Fibroblast of lung (primary cell): ENCODE measurements around the gene HPSE2. TPM values are rescaled to one million over a fixed set of nuclear protein-coding genes. Genes with fewer than 3 reads are reported as not detected.

Experiments
- DNase-seq, 2 donors: peaks; one replicate each; pipeline versions ENCODE4 v3.0.0 to v3.0.0-alpha.2; 2010; ENCODE audit warnings: low read depth in 2 of 2
- H2AFZ ChIP-seq: 2 replicates; pipeline ENCODE4 v1.5.1; 2012; ENCODE audit warnings: low read length, control low read depth, inconsistent platforms
- H3K27ac ChIP-seq: 2 replicates; pipeline ENCODE4 v1.5.1; 2011; ENCODE audit warnings: low read length, control low read depth; ENCODE audit not compliant: insufficient read depth
- H3K27me3 ChIP-seq: 2 replicates; pipeline ENCODE4 v1.5.1; 2011; ENCODE audit warnings: mild to moderate bottlenecking, low read length; ENCODE audit not compliant: control insufficient read depth, insufficient read depth
- H3K36me3 ChIP-seq: 2 replicates; pipeline ENCODE4 v1.5.1; 2011; ENCODE audit warnings: low read length; ENCODE audit not compliant: control insufficient read depth, insufficient read depth
- H3K4me1 ChIP-seq: 2 replicates; pipeline ENCODE4 v1.5.1; 2011; ENCODE audit warnings: low read length; ENCODE audit not compliant: control insufficient read depth, insufficient read depth; ENCODE audit errors: extremely low read depth
- H3K4me2 ChIP-seq: 2 replicates; pipeline ENCODE4 v1.5.1; 2011; ENCODE audit warnings: low read length, control low read depth; ENCODE audit not compliant: insufficient read depth; ENCODE audit errors: extremely low read depth
- H3K4me3 ChIP-seq, 4 experiments: fragments of 200-600 bp in 1 of 4; sonication (generic) in 1 of 4; replicated peaks in 1 of 4; 2 replicates each; pipeline ENCODE4 v1.5.1; 2011 to 2016; ENCODE audit warnings: low read length in 4 of 4, low read depth in 3 of 4, mild to moderate bottlenecking in 3 of 4, control low read depth in 2 of 4, inconsistent platforms in 1 of 4, mixed read lengths in 1 of 4; ENCODE audit not compliant: insufficient read depth in 1 of 4; ENCODE audit errors: control extremely low read depth in 1 of 4
- H3K79me2 ChIP-seq: 2 replicates; pipeline ENCODE4 v1.5.1; 2012; ENCODE audit warnings: mild to moderate bottlenecking, low read length, inconsistent platforms; ENCODE audit not compliant: control insufficient read depth, insufficient read depth
- H3K9ac ChIP-seq: 2 replicates; pipeline ENCODE4 v1.5.1; 2011; ENCODE audit warnings: mild to moderate bottlenecking, low read length, control low read depth; ENCODE audit not compliant: insufficient read depth
- H3K9me3 ChIP-seq: 2 replicates; pipeline ENCODE4 v1.5.1; 2012; ENCODE audit warnings: low read depth, low read length; ENCODE audit not compliant: control insufficient read depth, insufficient read depth
- H4K20me1 ChIP-seq: 2 replicates; pipeline ENCODE4 v1.5.1; 2011; ENCODE audit warnings: low read length; ENCODE audit not compliant: control insufficient read depth, insufficient read depth; ENCODE audit errors: extremely low read depth
- CTCF ChIP-seq, 2 donors: IDR thresholded peaks in 1 of 2; conservative IDR thresholded peaks in 1 of 2; 1 replicate in 1 of 2; 2 replicates in 1 of 2; pipeline ENCODE4 v1.5.1; 2011 to 2012; ENCODE audit warnings: low read length in 2 of 2, control low read depth in 1 of 2, inconsistent platforms in 1 of 2, low read depth in 1 of 2, mild to moderate bottlenecking in 1 of 2
- EZH2 ChIP-seq: IDR thresholded peaks from 2 replicates; pipeline ENCODE4 v1.5.1; 2012; ENCODE audit warnings: low read length, control low read depth, mild to moderate bottlenecking; ENCODE audit errors: missing control alignments
- polyA plus RNA-seq, 2 donors: library from polyadenylated mRNA; depleted of rRNA in 1 of 2; stranded (reverse) in 1 of 2; unstranded in 1 of 2; fragments of >200 nt; gene quantifications; 2 replicates each; pipeline ENCODE4 v1.2.1, GENCODE V29; 2011 to 2012; ENCODE audit warnings: missing spikeins in 1 of 2
- total RNA-seq: library from RNA; depleted of rRNA; stranded (reverse); fragments of >200 nt; gene quantifications from 2 replicates; pipeline ENCODE4 v1.2.1, GENCODE V29; 2014

Gene HPSE2
- total and polyA plus RNA-seq, 2 donors (not counting 1 experiment from before 2014, with no cell fraction given) = 0.02 to 0.17 TPM

GRCh38 chr10:98483658-98484057 lies 752.0 kb downstream of the HPSE2 start:
- Histone ChIP-seq H3K36me3 (no peaks in the 10 kb centered on the region), H3K27me3 (no peaks in the 10 kb centered on the region), H4K20me1 (no peaks in the 10 kb centered on the region), H3K4me2 (no peak overlapping the region), H3K79me2 (no peaks in the 10 kb centered on the region), H3K9ac (no peak overlapping the region), H3K4me3 (no peak overlapping the region), H2AFZ (no peak overlapping the region), H3K27ac (no peak overlapping the region), H3K4me1 (peaks cover 2% of the 10 kb centered on the region), H3K9me3 (no peaks in the 10 kb centered on the region)
- no peak for DNase-seq
- TF ChIP-seq EZH2 (no peak), CTCF (conservative IDR thresholded peaks at IDR 0.05 in 1 of 2, IDR thresholded peaks at IDR 0.05 in 1 of 2; ENCODE audit: low read depth in 1 of 2, low read length in 2 of 2) (no peak)

DNA sequence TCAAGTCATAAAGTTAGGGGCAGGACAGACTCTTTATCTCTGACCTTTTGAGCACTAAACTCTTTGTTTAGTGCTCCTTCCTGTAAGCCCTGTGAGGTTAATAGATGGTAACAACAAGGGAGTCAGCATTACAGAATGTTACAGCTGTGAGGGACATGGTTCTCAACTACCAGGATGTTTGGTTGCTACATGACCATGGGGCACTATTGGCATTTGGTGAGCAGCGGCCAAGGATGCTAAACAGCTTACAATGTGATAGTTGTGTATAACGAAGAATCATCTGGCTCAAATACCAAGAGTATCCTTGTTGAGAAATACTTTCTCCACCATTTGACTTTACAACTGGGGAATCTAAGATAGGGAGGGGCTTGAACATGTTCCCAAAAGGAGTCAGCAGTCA lies 753.6 kb downstream of the HPSE2 start:
- no peaks in the 10 kb centered on the region for H3K27me3 ChIP-seq
- no peak overlapping the region for H3K4me2 ChIP-seq
- no peaks in the 10 kb centered on the region for H3K9me3 ChIP-seq
- DNase-seq = no peak
- no peak overlapping the region for H3K27ac ChIP-seq
- H2AFZ ChIP-seq = no peak overlapping the region
- no peak overlapping the region for H3K9ac ChIP-seq
- TF ChIP-seq EZH2 (no peak), CTCF (conservative IDR thresholded peaks at IDR 0.05 in 1 of 2, IDR thresholded peaks at IDR 0.05 in 1 of 2; ENCODE audit: low read depth in 1 of 2, low read length in 2 of 2) (no peak)
- no peaks in the 10 kb centered on the region for H4K20me1 ChIP-seq
- no peaks in the 10 kb centered on the region for H3K79me2 ChIP-seq
- H3K36me3 ChIP-seq = no peaks in the 10 kb centered on the region
- H3K4me3 ChIP-seq = no peak overlapping the region
- H3K4me1 ChIP-seq = peaks cover 2% of the 10 kb centered on the region

DNA sequence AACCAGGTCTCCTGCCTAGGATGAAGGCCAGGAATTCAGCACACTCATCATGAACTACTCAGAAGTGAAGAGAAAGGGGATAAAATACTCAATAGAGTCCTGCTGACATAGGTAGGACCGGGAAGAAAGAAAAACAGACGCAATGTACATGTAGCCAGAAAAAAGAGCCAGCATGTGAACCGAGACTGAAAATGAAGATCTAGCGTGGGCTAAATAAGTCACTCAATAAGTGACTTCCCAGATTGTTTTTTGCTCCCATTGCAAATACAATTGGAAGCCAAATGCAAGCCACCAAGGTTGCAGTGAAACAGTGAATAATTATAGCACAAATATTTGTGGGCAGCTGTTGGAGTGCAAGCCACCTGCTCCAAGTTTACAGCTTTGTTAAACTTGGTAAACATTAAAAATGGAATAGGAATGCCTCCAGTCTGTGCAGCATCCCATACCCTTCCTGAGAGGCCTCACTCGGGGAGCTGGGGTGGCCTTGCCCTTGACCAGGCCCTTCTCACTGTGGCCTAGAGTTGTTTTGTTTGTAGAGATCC lies 754.2 kb downstream of the HPSE2 start:
- Histone ChIP-seq H3K4me1 (no peaks in the 10 kb centered on the region), H3K79me2 (no peaks in the 10 kb centered on the region), H3K27ac (no peak overlapping the region), H2AFZ (no peak overlapping the region), H3K36me3 (no peaks in the 10 kb centered on the region), H3K27me3 (no peaks in the 10 kb centered on the region), H3K4me2 (no peak overlapping the region), H4K20me1 (no peaks in the 10 kb centered on the region), H3K9me3 (no peaks in the 10 kb centered on the region), H3K4me3 (no peak overlapping the region), H3K9ac (no peak overlapping the region)
- no peak for DNase-seq
- TF ChIP-seq CTCF (conservative IDR thresholded peaks at IDR 0.05 in 1 of 2, IDR thresholded peaks at IDR 0.05 in 1 of 2; ENCODE audit: low read depth in 1 of 2, low read length in 2 of 2) (no peak), EZH2 (no peak)
